ENCODE data around the gene ANAPC1.
"Not testable (repeated sequence)": the region's sequence is repeated elsewhere in the genome, so short reads cannot be mapped to it uniquely, and the experiment has no call there.

The ANAPC1 gene

GRCh38 chr2:111812970-111813622 lies 70.9 kb downstream of the ANAPC1 start:
- DNase-seq (ENCODE audit: low read depth, low spot score) = not testable (repeated sequence)

GRCh38 chr2:111790633-111791032 lies 93.4 kb downstream of the ANAPC1 start:
- DNase-seq (ENCODE audit: low read depth, low spot score) = not testable (repeated sequence)

- not testable (repeated sequence) for DNase-seq (ENCODE audit: low read depth, low spot score)
Measured at GRCh38 chr2:111784081-111784480, 99.9 kb downstream of the ANAPC1 start.

GRCh38 chr2:111782195-111782594 lies 101.8 kb downstream of the ANAPC1 start:
- not testable (repeated sequence) for DNase-seq (ENCODE audit: low read depth, low spot score)

GRCh38 chr2:111781443-111782094 lies 102.4 kb downstream of the ANAPC1 start:
- DNase-seq (ENCODE audit: low read depth, low spot score) = not testable (repeated sequence)

GRCh38 chr2:111777155-111777554 lies 106.8 kb downstream of the ANAPC1 start:
- DNase-seq (ENCODE audit: low read depth, low spot score) = not testable (repeated sequence)

GRCh38 chr2:111776296-111776695 lies 107.7 kb downstream of the ANAPC1 start:
- not testable (repeated sequence) for DNase-seq (ENCODE audit: low read depth, low spot score)

GRCh38 chr2:111772180-111772579 lies 111.8 kb downstream of the ANAPC1 start:
- not testable (repeated sequence) for DNase-seq (ENCODE audit: low read depth, low spot score)

GRCh38 chr2:111770916-111771658 lies 112.9 kb downstream of the ANAPC1 start:
- DNase-seq (ENCODE audit: low read depth, low spot score) = not testable (repeated sequence)

GRCh38 chr2:111768266-111769190 lies 115.5 kb downstream of the ANAPC1 start:
- DNase-seq (ENCODE audit: low read depth, low spot score) = not testable (repeated sequence)

- DNase-seq (ENCODE audit: low read depth, low spot score) = not testable (repeated sequence)
Measured at GRCh38 chr2:111767087-111767486, 116.9 kb downstream of the ANAPC1 start.

GRCh38 chr2:111766295-111766694 lies 117.7 kb downstream of the ANAPC1 start:
- DNase-seq (ENCODE audit: low read depth, low spot score) = not testable (repeated sequence)

GRCh38 chr2:111764151-111764550 lies 119.8 kb downstream of the ANAPC1 start:
- DNase-seq (ENCODE audit: low read depth, low spot score) = not testable (repeated sequence)

- not testable (repeated sequence) for DNase-seq (ENCODE audit: low read depth, low spot score)
Measured at GRCh38 chr2:111760697-111761284, 123.2 kb downstream of the ANAPC1 start.

- DNase-seq (ENCODE audit: low read depth, low spot score) = not testable (repeated sequence)
Measured at GRCh38 chr2:111752533-111752932, 131.5 kb downstream of the ANAPC1 start.

GRCh38 chr2:111750641-111751040 lies 133.4 kb downstream of the ANAPC1 start:
- DNase-seq (ENCODE audit: low read depth, low spot score) = not testable (repeated sequence)

GRCh38 chr2:111748429-111748828 lies 135.6 kb downstream of the ANAPC1 start:
- DNase-seq (ENCODE audit: low read depth, low spot score) = not testable (repeated sequence)

- DNase-seq (ENCODE audit: low read depth, low spot score) = not testable (repeated sequence)
Measured at GRCh38 chr2:111747410-111748115, 136.4 kb downstream of the ANAPC1 start.

GRCh38 chr2:111744751-111745150 lies 139.2 kb downstream of the ANAPC1 start:
- DNase-seq (ENCODE audit: low read depth, low spot score) = not testable (repeated sequence)

- not testable (repeated sequence) for DNase-seq (ENCODE audit: low read depth, low spot score)
Measured at GRCh38 chr2:111741517-111741916, 142.5 kb downstream of the ANAPC1 start.

Measured in brain pericyte (primary cell).